GF-D8 (cell line): Measurements from ENCODE around the gene SHISA2.
"Not testable (repeated sequence)": the region's sequence is repeated elsewhere in the genome, so short reads cannot be mapped to it uniquely, and the experiment has no call there.

Experiments
- DNase-seq: peaks from one replicate; lab custom pipeline; 2025; lab: John Stamatoyannopoulos, UW

The SHISA2 gene

GRCh38 chr13:26051657-26052311 lies at the start of gene SHISA2:
TSS of gene SHISA2 (minus strand) at chr13:26052016. CDS start at chr13:26050975, 1,041 bp downstream.
- no peak for DNase-seq

GRCh38 chr13:26095846-26096610 lies 44.2 kb upstream of the SHISA2 start:
- DNase-seq = no peak

GRCh38 chr13:26095338-26095737 lies 43.5 kb upstream of the SHISA2 start:
- no peak for DNase-seq

GRCh38 chr13:26076821-26077220 lies 25.0 kb upstream of the SHISA2 start:
- DNase-seq = not testable (repeated sequence)

GRCh38 chr13:26075498-26075897 lies 23.7 kb upstream of the SHISA2 start:
- no peak for DNase-seq

- no peak for DNase-seq
Observed at GRCh38 chr13:26074706-26075105, 22.9 kb upstream of the SHISA2 start.

- not testable (repeated sequence) for DNase-seq
Observed at GRCh38 chr13:26072335-26072734, 20.5 kb upstream of the SHISA2 start.

GRCh38 chr13:26071691-26072090 lies 19.9 kb upstream of the SHISA2 start:
- DNase-seq = no peak

- not testable (repeated sequence) for DNase-seq
Observed at GRCh38 chr13:26069642-26070041, 17.8 kb upstream of the SHISA2 start.

- not testable (repeated sequence) for DNase-seq
Observed at GRCh38 chr13:26068372-26068771, 16.6 kb upstream of the SHISA2 start.

- no peak for DNase-seq
Observed at GRCh38 chr13:26067601-26068000, 15.8 kb upstream of the SHISA2 start.

GRCh38 chr13:26066492-26066891 lies 14.7 kb upstream of the SHISA2 start:
- not testable (repeated sequence) for DNase-seq

- no peak for DNase-seq
Observed at GRCh38 chr13:26062853-26063444, 11.1 kb upstream of the SHISA2 start.

GRCh38 chr13:26061947-26062346 lies 10.1 kb upstream of the SHISA2 start:
- no peak for DNase-seq

GRCh38 chr13:26061256-26061655 lies 9.4 kb upstream of the SHISA2 start:
- DNase-seq = no peak

GRCh38 chr13:26060357-26060756 lies 8.5 kb upstream of the SHISA2 start:
- no peak for DNase-seq

- no peak for DNase-seq
Observed at GRCh38 chr13:26058704-26059103, 6.9 kb upstream of the SHISA2 start.

- DNase-seq = no peak
Observed at GRCh38 chr13:26054896-26055295, 3.1 kb upstream of the SHISA2 start.

- no peak for DNase-seq
Observed at GRCh38 chr13:26053418-26053980, 1.7 kb upstream of the SHISA2 start.

- no peak for DNase-seq
Observed at GRCh38 chr13:26052337-26052736, 521 bp upstream of the SHISA2 start.

GRCh38 chr13:26051231-26051656 lies 572 bp downstream of the SHISA2 start:
- DNase-seq = no peak

- DNase-seq = no peak
Observed at GRCh38 chr13:26050568-26051230, 1.1 kb downstream of the SHISA2 start.
